HepG2 (cell line): ENCODE measurements around the gene PPIL6. TPM values are rescaled to one million over a fixed set of nuclear protein-coding genes. Genes with fewer than 3 reads are reported as not detected.
A peak's percentile ranks its signal among the peaks of the same experiment; 100 is the strongest.

Source experiments
- ATAC-seq: fragments of 200-7000 bp; cut with Tn5 transposase; 3 replicates; pipeline ENCODE4 v1.9.1; 2020; ENCODE audit warnings: mild to moderate bottlenecking, moderate library complexity
- BruUV-seq: library from RNA; stranded (reverse); fragments of 400-500 nt; replicated peaks from 2 replicates; lab custom pipeline; 2021; lab: Mats Ljungman, UMichigan
- CTCF ChIA-PET: fragments of 300-600 bp; formaldehyde crosslinking; extraction: SDS; loops from one replicate; lab custom pipeline; 2021; ENCODE audit warnings: low total read pairs, inconsistent platforms, low intra/inter-chr PET ratio; lab: Yijun Ruan, JAX
- POLR2A ChIA-PET: fragments of 350-600 bp; sonication (Branson Sonifier 250); formaldehyde crosslinking; loops from one replicate; lab custom pipeline; 2020; ENCODE audit warnings: antibody characterized with exemption, inconsistent platforms; lab: Yijun Ruan, JAX
- DNase-seq: peaks from one replicate; pipeline ENCODE4 v3.0.0-alpha.2; 2015; ENCODE audit warnings: low spot score
- FAIRE-seq: peaks from 3 replicates; lab custom pipeline; 2011; peaks lifted over from hg19 to GRCh38; lab: Jason Lieb, UNC
- H2AFZ ChIP-seq: one replicate; pipeline ENCODE4 v1.6.1; 2011; ENCODE audit warnings: low read length, inconsistent platforms
- H3K27ac ChIP-seq: fragments of 300-600 bp; 3 replicates; pipeline ENCODE4 v1.8.0; 2011; ENCODE audit warnings: mixed run types, mild to moderate bottlenecking, mixed read lengths, low read length, inconsistent platforms; ENCODE audit not compliant: insufficient read depth; ENCODE audit errors: extremely low read length
- H3K27me3 ChIP-seq, 2 experiments: fragments of 200-600 bp in 1 of 2; 2 replicates in 1 of 2; 3 replicates in 1 of 2; pipeline versions ENCODE4 v1.6.0 to v1.8.0; 2011; ENCODE audit warnings: low read length in 2 of 2, mild to moderate bottlenecking in 2 of 2, moderate library complexity in 2 of 2, inconsistent platforms in 1 of 2; ENCODE audit not compliant: insufficient read depth in 2 of 2, control insufficient read depth in 1 of 2
- H3K36me3 ChIP-seq, 2 experiments: fragments of 200-600 bp in 1 of 2; replicated peaks in 1 of 2; 2 replicates in 1 of 2; 3 replicates in 1 of 2; pipeline versions ENCODE4 v1.5.1 to v1.8.0; 2011; ENCODE audit warnings: low read length in 2 of 2, inconsistent platforms in 1 of 2; ENCODE audit not compliant: insufficient read depth in 2 of 2, control insufficient read depth in 1 of 2
- H3K4me1 ChIP-seq: 2 replicates; pipeline ENCODE4 v1.5.1; 2012; ENCODE audit warnings: low read length, inconsistent platforms; ENCODE audit not compliant: insufficient read depth
- H3K4me2 ChIP-seq: 2 replicates; pipeline ENCODE4 v1.6.0; 2011; ENCODE audit warnings: low read depth, low read length, inconsistent platforms
- H3K4me3 ChIP-seq, 3 experiments: fragments of 200-600 bp in 1 of 3; sonication (generic), shearing (Covaris generic) in 1 of 3; replicated peaks in 1 of 3; 2 replicates each; pipeline ENCODE4 v1.5.1; 2011 to 2016; ENCODE audit warnings: low read length in 3 of 3, inconsistent platforms in 2 of 3, low read depth in 2 of 3, mild to moderate bottlenecking in 2 of 3, control low read depth in 1 of 3, mixed read lengths in 1 of 3; ENCODE audit not compliant: insufficient read depth in 1 of 3
- H3K79me2 ChIP-seq: one replicate; pipeline ENCODE4 v1.6.1; 2011; ENCODE audit warnings: low read length, inconsistent platforms; ENCODE audit not compliant: insufficient read depth
- H3K9ac ChIP-seq: 2 replicates; pipeline ENCODE4 v1.6.0; 2011; ENCODE audit warnings: mild to moderate bottlenecking, low read depth, low read length, inconsistent platforms; ENCODE audit not compliant: insufficient read depth
- H3K9me3 ChIP-seq: 2 replicates; pipeline ENCODE4 v1.5.1; 2012; ENCODE audit warnings: mild to moderate bottlenecking, low read length
- H4K20me1 ChIP-seq: 2 replicates; pipeline ENCODE4 v1.6.0; 2011; ENCODE audit warnings: inconsistent platforms, mild to moderate bottlenecking, low read length, moderate library complexity; ENCODE audit not compliant: insufficient read depth
- ATM ChIP-seq: fragments of 450-650 bp; IDR thresholded peaks from 2 replicates; pipeline ENCODE4 v1.7.1; 2017; ENCODE audit warnings: mild to moderate bottlenecking, borderline replicate concordance
- CEBPB ChIP-seq: IDR thresholded peaks from 2 replicates; pipeline ENCODE4 v1.6.1; 2011; ENCODE audit warnings: low read depth, low read length, improper control_type of control experiment, borderline replicate concordance
- CREB1 ChIP-seq, 2 experiments: fragments of 450-650 bp in 1 of 2; IDR thresholded peaks; 2 replicates each; pipeline ENCODE4 v1.6.1; 2016 to 2017; ENCODE audit warnings: control low read depth in 1 of 2, mild to moderate bottlenecking in 1 of 2, missing compliant biosample characterization in 1 of 2, missing genetic modification characterization in 1 of 2
- DMAP1 ChIP-seq: IDR thresholded peaks from 2 replicates; pipeline ENCODE4 v1.6.1; 2016
- GRHL1 ChIP-seq: sonication (generic); formaldehyde crosslinking; conservative IDR thresholded peaks from 2 replicates; pipeline ENCODE4 v1.8.0; 2022; ENCODE audit warnings: missing genetic modification reagents
- PRDM10 ChIP-seq: sonication (generic); formaldehyde crosslinking; IDR thresholded peaks from 2 replicates; pipeline ENCODE4 v1.4.0; 2020; ENCODE audit warnings: low read depth, missing genetic modification reagents
- SALL1 ChIP-seq: sonication (generic); formaldehyde crosslinking; IDR thresholded peaks from 2 replicates; pipeline ENCODE4 v1.8.0; 2022; ENCODE audit warnings: mild to moderate bottlenecking, missing genetic modification reagents
- ZNF577 ChIP-seq: sonication (generic); formaldehyde crosslinking; IDR thresholded peaks from 2 replicates; pipeline ENCODE4 v1.4.0; 2020; ENCODE audit warnings: mild to moderate bottlenecking, low read depth, missing genetic modification reagents, borderline replicate concordance
- whole genome bisulfite sequencing: methylation state at CpG from one replicate; pipeline ENCODE4 v1.1.6; 2017; ENCODE audit warnings: low lambda C conversion rate; 5-methylcytosine and 5-hydroxymethylcytosine counted together
- in situ Hi-C: cut with HindIII; loops from 2 replicates; pipeline ENCODE4 v1.10.0; 2017; ENCODE audit warnings: low pct_unique_long_range_greater_than_20kb; ENCODE audit not compliant: extremely low pct_ligation_motif_present
- intact Hi-C: fragments of 100-400 bp; cut with micrococcal nuclease; formaldehyde crosslinking; loops from one replicate; pipeline ENCODE4 v1.10.0; 2022; ENCODE audit not compliant: unreplicated experiment
- polyA plus RNA-seq, 8 experiments: library from polyadenylated mRNA; depleted of rRNA in 3 of 8; stranded (reverse) in 7 of 8; unstranded in 1 of 8; fragments of >200 nt; fragmentation: Illumina TruSeq in 4 of 8; extraction: Trizol in 4 of 8; gene quantifications; 2 replicates each; pipeline versions ENCODE4 v1.2.1 to v1.2.3, GENCODE V29; 2011 to 2016; ENCODE audit warnings: low read depth in 4 of 8, missing spikeins in 1 of 8, mixed read lengths in 1 of 8; ENCODE audit not compliant: insufficient read depth in 1 of 8
- total RNA-seq, 5 experiments: library from RNA; depleted of rRNA; stranded (reverse); fragments of >200 nt; fragmentation: Illumina TruSeq; extraction: Trizol; gene quantifications; 2 replicates each; pipeline ENCODE4 v1.2.3, GENCODE V29; 2016; ENCODE audit warnings: low read depth in 1 of 5
- TF ChIP-seq, protein P1 (sequence below): sonication (generic); formaldehyde crosslinking; IDR thresholded peaks from 2 replicates; pipeline ENCODE4 v1.8.1; 2023; ENCODE audit warnings: missing genetic modification reagents, mild to moderate bottlenecking, borderline replicate concordance
- TF ChIP-seq, protein P2 (sequence below): sonication (generic); formaldehyde crosslinking; IDR thresholded peaks from 2 replicates; pipeline ENCODE4 v1.8.0; 2022; ENCODE audit warnings: low read depth, missing genetic modification reagents

Gene PPIL6
- total and polyA plus RNA-seq, 2 of the 13 experiments (the other 11 are each of a cell fraction or from before 2014, with no cell fraction given) = 0.22 to 0.46 TPM

DNA sequence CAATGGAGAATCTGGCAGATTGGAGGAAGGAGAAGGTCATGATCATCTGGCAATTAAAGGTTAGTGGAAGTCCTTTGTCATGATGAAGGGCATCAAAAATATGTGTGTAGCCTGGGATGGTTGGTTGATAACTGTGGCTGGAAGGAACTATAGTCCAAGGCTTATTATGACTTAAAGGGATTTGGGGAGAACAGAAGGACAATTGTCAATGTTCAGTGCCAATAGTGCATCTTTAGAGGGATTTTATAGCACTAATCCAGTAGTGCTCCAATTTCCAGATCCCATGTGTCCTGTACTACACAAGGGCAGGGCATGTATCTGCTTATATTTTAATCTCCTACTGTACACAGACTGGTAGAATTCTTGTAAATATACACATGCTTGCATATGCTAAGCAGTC lies 47.6 kb upstream of the PPIL6 start:
- Histone ChIP-seq H3K27ac (no peak overlapping the region), H3K9ac (no peak overlapping the region), H3K4me1 (0 out of 2 replicates have a peak, but pooled peaks cover 5% of the 10 kb centered on the region), H3K4me2 (no peak overlapping the region), H4K20me1 (no peaks in the 10 kb centered on the region), H3K79me2 (no peaks in the 10 kb centered on the region), H3K4me3 (no peak overlapping the region), H3K27me3 (peaks cover 0 to 4% of the 10 kb centered on the region in 2 experiments; a peak in 1 of 5 replicates), H3K9me3 (no peaks in the 10 kb centered on the region), H3K36me3 (no peaks in the 10 kb centered on the region), H2AFZ (no peak overlapping the region)
- POLR2A ChIA-PET = no interaction called here
- TF ChIP-seq, protein P1, sequence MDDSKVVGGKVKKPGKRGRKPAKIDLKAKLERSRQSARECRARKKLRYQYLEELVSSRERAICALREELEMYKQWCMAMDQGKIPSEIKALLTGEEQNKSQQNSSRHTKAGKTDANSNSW (CRISPR knock-in tag) = no peak
- TF ChIP-seq DMAP1 (CRISPR knock-in tag) = no peak
- TF ChIP-seq ATM = no peak
- TF ChIP-seq ZNF577 = no peak
- TF ChIP-seq GRHL1 (CRISPR knock-in tag) = no peak
- no peak for TF ChIP-seq SALL1 (CRISPR knock-in tag)
- no peak for DNase-seq
- ATAC-seq = no peak
- no TSS peak for BruUV-seq
- CTCF ChIA-PET = no interaction called here
- no peak for FAIRE-seq
- in situ Hi-C loops (no loop called here), intact Hi-C loops (no loop called here)

GRCh38 chr6:109486068-109486467 lies 45.6 kb upstream of the PPIL6 start:
- POLR2A ChIA-PET = no interaction called here
- CTCF ChIA-PET = no interaction called here
- in situ Hi-C loops = no loop called here
- no peaks in the 10 kb centered on the region for H3K9me3 ChIP-seq
- H3K27ac ChIP-seq = no peak overlapping the region
- peaks cover 20% of the 10 kb centered on the region for H3K4me1 ChIP-seq
- BruUV-seq = no TSS peak
- H3K9ac ChIP-seq = no peak overlapping the region
- WGBS = 8% methylated on average over 1 of the region's 1 CpG
- FAIRE-seq = no peak
- peak; percentile 54 for DNase-seq
- no peak for ATAC-seq
- intact Hi-C loops = no loop called here
- TF ChIP-seq, protein P2, sequence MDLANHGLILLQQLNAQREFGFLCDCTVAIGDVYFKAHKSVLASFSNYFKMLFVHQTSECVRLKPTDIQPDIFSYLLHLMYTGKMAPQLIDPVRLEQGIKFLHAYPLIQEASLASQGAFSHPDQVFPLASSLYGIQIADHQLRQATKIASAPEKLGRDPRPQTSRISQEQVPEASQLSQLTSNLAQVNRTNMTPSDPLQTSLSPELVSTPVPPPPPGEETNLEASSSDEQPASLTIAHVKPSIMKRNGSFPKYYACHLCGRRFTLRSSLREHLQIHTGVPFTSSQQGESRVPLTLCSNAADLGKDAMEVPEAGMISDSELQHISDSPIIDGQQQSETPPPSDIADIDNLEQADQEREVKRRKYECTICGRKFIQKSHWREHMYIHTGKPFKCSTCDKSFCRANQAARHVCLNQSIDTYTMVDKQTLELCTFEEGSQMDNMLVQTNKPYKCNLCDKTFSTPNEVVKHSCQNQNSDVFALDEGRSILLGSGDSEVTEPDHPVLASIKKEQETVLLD = no peak
- peak; percentile 33; the same call in 1 of the 2 replicates for TF ChIP-seq CEBPB
- peak; percentile 92 for TF ChIP-seq PRDM10 (CRISPR knock-in tag)
- peak; percentile 37; the same call in 1 of the 2 replicates for TF ChIP-seq CREB1 (IDR thresholded peaks at IDR 0.05)
- no peak for TF ChIP-seq CREB1 (CRISPR knock-in tag; IDR thresholded peaks at IDR 0.05)
- peaks cover 5% of the 10 kb centered on the region for H3K79me2 ChIP-seq
- H3K4me2 ChIP-seq = no peak overlapping the region
- no peaks in the 10 kb centered on the region for H4K20me1 ChIP-seq
- no peak overlapping the region for H2AFZ ChIP-seq
- H3K4me3 ChIP-seq = no peak overlapping the region
- peaks cover 0 to 4% of the 10 kb centered on the region in 2 experiments; a peak in 1 of 5 replicates for H3K27me3 ChIP-seq
- peaks cover 0 to 2% of the 10 kb centered on the region in 2 experiments; a peak in 2 of 5 replicates for H3K36me3 ChIP-seq
